Right lobe of liver (tissue), 6 donors: ENCODE results near the gene PRKCA. TPM values are rescaled to one million over a fixed set of nuclear protein-coding genes. Genes with fewer than 3 reads are reported as not detected.

Source experiments
- ATAC-seq, 4 donors: fragments of 200-7000 bp; cut with Tn5 transposase; one replicate each; pipeline ENCODE4 v1.9.1; 2020; ENCODE audit warnings: mild to moderate bottlenecking in 4 of 4, moderate library complexity in 4 of 4
- DNase-seq, 3 donors: peaks; one replicate each; pipeline ENCODE4 v3.0.0-alpha.2; 2020
- H3K27ac ChIP-seq, 3 donors: fragments of 200-600 bp; one replicate each; pipeline ENCODE4 v1.8.0; 2022
- H3K27me3 ChIP-seq, 2 donors: fragments of 200-600 bp; one replicate each; pipeline ENCODE4 v1.8.0; 2022
- H3K36me3 ChIP-seq, 4 donors: fragments of 200-600 bp; sonication (generic) in 1 of 4; one replicate each; pipeline versions ENCODE4 v1.5.1 to v1.8.0; 2017 to 2022; ENCODE audit warnings: control low read depth in 1 of 4
- H3K4me1 ChIP-seq, 4 donors: fragments of 200-600 bp; sonication (generic) in 1 of 4; one replicate each; pipeline versions ENCODE4 v1.5.1 to v1.8.0; 2017 to 2022; ENCODE audit warnings: control low read depth in 1 of 4
- H3K4me3 ChIP-seq, 3 donors: fragments of 200-600 bp; one replicate each; pipeline ENCODE4 v1.8.0; 2022
- H3K9me3 ChIP-seq, 4 donors: fragments of 200-600 bp; sonication (generic) in 1 of 4; one replicate each; pipeline versions ENCODE4 v1.5.1 to v1.8.0; 2017 to 2022; ENCODE audit warnings: control low read depth in 1 of 4
- CTCF ChIP-seq, 4 donors: fragments of 200-600 bp in 3 of 4; fragments of 450-650 bp in 1 of 4; IDR thresholded peaks; one replicate each; pipeline versions ENCODE4 v1.5.1 to v1.8.0; 2016 to 2022; ENCODE audit warnings: antibody characterized with exemption in 4 of 4, mild to moderate bottlenecking in 2 of 4
- POLR2A ChIP-seq: fragments of 450-650 bp; IDR thresholded peaks from one replicate; pipeline ENCODE4 v1.6.1; 2017; ENCODE audit warnings: antibody characterized with exemption, mild to moderate bottlenecking
- WGBS: methylation state at CpG from one replicate; pipeline ENCODE4 v1.1.6; 2018; ENCODE audit warnings: low coverage, low lambda C conversion rate; ENCODE audit not compliant: insufficient coverage; ENCODE audit errors: missing lambda C conversion rate; 5-methylcytosine and 5-hydroxymethylcytosine counted together
- intact Hi-C, 2 donors: fragments of 100-400 bp; cut with DNase I; formaldehyde crosslinking; loops; one replicate each; pipeline versions ENCODE4 v1.11.2 to v1.14.1; 2022
- total RNA-seq, 6 experiments: library from RNA; depleted of rRNA in 2 of 6; stranded (reverse); fragments of >200 nt in 2 of 6; fragmentation: NEBNext Ultra II Directional in 3 of 6; extraction: Animal tissue kit (Norgen Biotek cat#: 25700) in 3 of 6; gene quantifications; one replicate each; pipeline versions ENCODE4 v1.1.0 to v1.2.4, GENCODE V29; 2016 to 2023
- donor health status: DM: no; HTN: yes; CAD: no.
- donor health status: DM: no; HTN: no; CAD: no.
- donor health status: DM: no; HTN: no; CAD: no.
- donor health status: DM: no; HTN: yes; CAD: no.
- donor health status: DM: no; HTN: yes; CAD: no.

The PRKCA gene
- total RNA-seq, 6 experiments from 2014 or later, result 11.7 to 23.0 (median 18.7) TPM

GRCh38 chr17:66777689-66778225, 475.3 kb downstream of the PRKCA start:
- WGBS, result 96% methylated on average over 5 of the region's 7 CpGs
- Histone ChIP-seq H3K9me3 (no peaks in the 10 kb centered on the region), H3K4me1 (no peaks in the 10 kb centered on the region), H3K27ac (no peak overlapping the region), H3K36me3 (peaks cover 0 to 14% (median 0%) of the 10 kb centered on the region in 4 donors), H3K4me3 (no peak overlapping the region), H3K27me3 (no peaks in the 10 kb centered on the region)
- intact Hi-C loops, result no loop called here
- ATAC-seq (no peak), DNase-seq (no peak)
- TF ChIP-seq POLR2A (no peak), CTCF (IDR thresholded peaks at IDR 0.05) (no peak)

GRCh38 chr17:66778531-66779236, 476.3 kb downstream of the PRKCA start:
- Histone ChIP-seq H3K9me3 (no peaks in the 10 kb centered on the region), H3K27ac (no peak overlapping the region), H3K36me3 (peaks cover 0 to 14% (median 0%) of the 10 kb centered on the region in 4 donors), H3K4me3 (no peak overlapping the region), H3K27me3 (no peaks in the 10 kb centered on the region), H3K4me1 (no peaks in the 10 kb centered on the region)
- no peak for TF ChIP-seq POLR2A
- TF ChIP-seq CTCF (IDR thresholded peaks at IDR 0.05), result no peak
- DNase-seq (no peak), ATAC-seq (no peak)
- WGBS, result 87% methylated on average over 8 of the region's 11 CpGs
- intact Hi-C loops, result no loop called here

DNA sequence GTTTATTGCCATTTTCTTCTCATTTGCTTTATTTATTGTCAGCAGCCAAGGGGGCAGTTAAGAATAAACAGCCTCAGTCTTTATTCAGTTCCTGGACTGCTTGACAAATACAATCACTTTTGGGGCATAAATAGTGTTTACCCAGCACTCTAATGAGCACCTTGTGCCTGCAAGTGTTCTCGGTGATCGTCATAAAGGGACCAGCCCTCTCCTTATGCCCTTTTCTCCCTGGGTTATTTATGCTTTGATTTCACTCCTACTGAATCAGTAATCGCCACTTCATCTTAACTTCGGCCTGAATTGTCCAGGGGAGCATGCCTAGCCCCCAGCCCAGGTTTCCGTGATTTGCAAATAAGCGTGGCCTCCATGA, 476.8 kb downstream of the PRKCA start:
- Histone ChIP-seq H3K27me3 (no peaks in the 10 kb centered on the region), H3K36me3 (peaks cover 0 to 11% (median 0%) of the 10 kb centered on the region in 4 donors), H3K27ac (no peak overlapping the region), H3K4me3 (no peak overlapping the region), H3K9me3 (no peaks in the 10 kb centered on the region), H3K4me1 (no peaks in the 10 kb centered on the region)
- intact Hi-C loops, result no loop called here
- DNase-seq (no peak), ATAC-seq (no peak)
- TF ChIP-seq POLR2A (no peak), CTCF (IDR thresholded peaks at IDR 0.05) (no peak)
- 92% methylated on average over 6 of the region's 6 CpGs for WGBS

DNA sequence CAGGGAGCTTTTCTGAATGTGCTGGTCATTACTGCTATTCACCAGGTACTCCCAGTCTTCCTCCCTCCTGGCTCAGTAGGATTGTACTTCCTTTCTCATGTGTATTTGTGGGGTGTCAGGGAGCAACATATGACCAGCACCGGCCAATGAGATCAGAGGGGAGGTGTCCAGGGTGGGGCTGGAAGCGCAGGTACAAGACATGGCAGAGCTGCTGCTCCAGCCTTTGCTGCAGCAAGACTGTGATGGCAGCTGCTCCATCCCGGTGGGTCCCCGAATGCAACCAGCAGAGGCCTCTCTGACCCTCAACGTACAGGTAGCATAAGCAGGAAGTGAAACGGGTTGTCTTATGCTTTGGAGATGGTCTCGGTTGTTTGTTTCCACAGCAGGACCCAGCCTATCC, 478.7 kb downstream of the PRKCA start:
- H3K4me3 ChIP-seq, result no peak overlapping the region
- no peak for ATAC-seq
- DNase-seq, result no peak
- WGBS, result 91% methylated on average over 4 of the region's 7 CpGs
- no peaks in the 10 kb centered on the region for H3K4me1 ChIP-seq
- intact Hi-C loops, result no loop called here
- TF ChIP-seq POLR2A (no peak), CTCF (IDR thresholded peaks at IDR 0.05) (no peak)
- H3K9me3 ChIP-seq, result no peaks in the 10 kb centered on the region
- H3K27ac ChIP-seq, result no peak overlapping the region
- no peaks in the 10 kb centered on the region for H3K36me3 ChIP-seq
- H3K27me3 ChIP-seq, result no peaks in the 10 kb centered on the region
